GM18508 (cell line): ENCODE data around the gene LPP.
A peak's percentile ranks its signal among the peaks of the same experiment; 100 is the strongest.

Source experiments
- ATAC-seq: cut with Tn5 transposase; IDR thresholded peaks from one replicate; pipeline ENCODE4 v1.9.1; 2021; ENCODE audit warnings: moderate number of reproducible peaks; ENCODE audit not compliant: insufficient read depth, unreplicated experiment

LPP gene

GRCh38 chr3:188191460-188191859, 37.5 kb downstream of the LPP start:
- ATAC-seq: no peak

DNA sequence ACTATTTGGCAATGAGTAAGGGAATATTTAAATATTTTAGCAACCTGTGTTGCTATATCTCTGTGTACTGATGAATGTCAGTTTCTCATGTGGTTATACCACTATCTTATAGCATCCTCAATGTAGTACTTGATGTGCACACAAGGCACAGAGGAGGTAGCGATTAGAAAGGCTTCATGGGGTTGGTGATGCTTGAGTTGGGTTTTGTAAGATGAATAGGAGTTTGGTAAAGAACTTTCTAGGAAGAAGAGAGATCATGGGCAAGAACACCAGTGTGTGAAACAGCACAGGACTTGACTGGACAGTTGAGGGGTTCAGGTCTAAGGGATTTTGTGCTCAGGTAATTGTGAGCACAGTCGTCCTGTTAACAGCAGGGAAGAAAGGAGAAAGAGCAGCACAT, 38.1 kb downstream of the LPP start:
- no peak for ATAC-seq

GRCh38 chr3:188194332-188194731, 40.4 kb downstream of the LPP start:
- ATAC-seq: no peak

- no peak for ATAC-seq
Measured at GRCh38 chr3:188196232-188196990, 42.5 kb downstream of the LPP start.

- peak; percentile 63 for ATAC-seq
Measured at GRCh38 chr3:188197388-188197847, 43.5 kb downstream of the LPP start.

DNA sequence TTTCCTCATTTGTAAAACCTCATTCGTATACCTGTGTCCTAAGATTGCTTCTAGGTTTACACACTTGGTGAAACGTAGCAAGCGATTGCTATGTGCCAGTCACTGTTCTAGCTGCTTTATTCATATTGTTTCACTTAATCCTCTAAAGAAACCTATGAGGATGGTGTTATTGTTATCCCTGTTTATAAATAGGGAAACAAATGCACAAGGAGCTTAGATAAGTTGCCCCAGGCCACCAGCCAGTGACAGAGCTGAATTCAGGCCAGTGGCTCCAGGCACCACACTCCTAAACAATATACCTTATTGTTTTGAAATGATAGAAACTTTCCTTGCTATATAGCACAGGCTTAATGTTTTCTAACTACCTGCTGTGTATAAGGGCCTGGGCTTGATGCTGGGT, 44.0 kb downstream of the LPP start:
- no peak for ATAC-seq

- no peak for ATAC-seq
Measured at GRCh38 chr3:188198760-188199327, 44.9 kb downstream of the LPP start.

- ATAC-seq: no peak
Measured at GRCh38 chr3:188199386-188199785, 45.4 kb downstream of the LPP start.

DNA sequence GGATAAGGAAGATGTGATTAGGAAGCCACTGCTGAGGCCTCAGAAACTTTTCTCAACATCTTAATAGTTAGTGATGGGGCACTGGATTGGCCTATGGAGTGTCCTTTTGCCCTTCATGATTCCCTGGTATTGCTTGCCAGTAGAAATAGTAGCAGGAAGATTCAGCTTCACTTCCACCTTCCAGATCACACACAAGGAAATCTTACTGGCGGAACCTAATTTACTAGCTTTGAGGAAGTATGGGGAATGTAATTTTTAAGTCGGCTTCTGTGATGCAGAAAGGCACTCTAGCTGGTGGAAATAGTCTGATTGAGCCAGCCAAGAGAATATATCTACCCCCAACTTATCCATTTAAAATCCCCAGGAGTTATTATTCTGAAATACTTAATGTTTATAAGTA, 46.5 kb downstream of the LPP start:
- no peak for ATAC-seq

DNA sequence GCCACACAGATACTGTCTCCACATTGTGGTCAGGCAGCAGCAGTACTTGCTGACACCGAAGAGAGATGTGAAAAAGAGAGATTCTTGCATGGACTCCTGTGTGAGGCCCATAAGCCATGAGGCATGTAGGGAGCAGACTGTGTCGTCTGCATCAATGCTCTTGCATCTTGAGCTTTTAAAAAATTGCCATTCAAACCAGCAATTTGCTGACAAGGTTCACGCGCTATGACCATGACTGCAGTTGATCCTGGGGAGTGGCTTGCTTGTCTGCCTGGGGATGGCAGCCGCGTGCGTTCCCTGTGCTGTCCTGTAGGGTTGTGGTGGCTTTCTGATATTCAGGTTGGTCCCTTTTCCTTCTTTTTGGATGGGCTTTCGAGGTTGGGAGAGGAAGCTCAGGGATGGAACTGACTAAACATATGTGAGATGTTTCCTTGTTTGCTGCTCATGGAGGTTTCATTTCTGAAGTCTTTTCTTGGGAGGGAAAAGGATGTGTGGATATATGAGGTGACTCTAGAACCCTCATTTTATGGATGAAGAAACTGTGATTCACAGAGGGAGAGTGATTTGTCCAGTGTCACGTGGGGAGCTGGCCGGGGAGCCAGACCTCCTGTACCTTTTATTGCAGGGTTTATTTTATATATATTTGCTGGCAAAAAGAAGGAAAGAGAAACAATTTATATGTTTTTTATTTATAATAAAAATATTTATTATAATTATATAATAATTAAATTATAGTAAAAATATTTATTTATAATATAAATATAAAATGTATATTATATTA, 48.6 kb downstream of the LPP start:
- ATAC-seq: no peak

GRCh38 chr3:188204526-188204925, 50.6 kb downstream of the LPP start:
- ATAC-seq: no peak

DNA sequence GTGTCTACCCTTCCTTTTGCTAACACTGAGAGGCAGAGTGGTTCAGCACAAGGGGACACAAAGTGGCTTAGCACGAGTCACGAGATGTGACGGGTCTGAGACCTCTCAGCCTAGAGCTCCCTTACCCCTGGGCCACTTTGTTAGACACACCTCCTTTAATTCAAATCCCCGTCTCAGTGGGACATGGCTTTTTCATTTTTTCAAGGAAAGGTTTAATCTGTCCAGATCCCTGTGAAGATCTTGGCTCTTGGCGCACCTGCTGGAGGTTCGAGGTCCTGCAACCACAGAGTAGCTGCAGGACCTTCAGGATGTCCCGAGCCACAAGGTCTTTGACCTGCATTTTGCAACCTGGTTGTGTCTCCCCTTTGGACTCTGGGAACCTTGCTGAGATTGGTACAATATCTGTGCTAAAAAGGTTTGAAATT, 52.0 kb downstream of the LPP start:
- ATAC-seq: no peak

DNA sequence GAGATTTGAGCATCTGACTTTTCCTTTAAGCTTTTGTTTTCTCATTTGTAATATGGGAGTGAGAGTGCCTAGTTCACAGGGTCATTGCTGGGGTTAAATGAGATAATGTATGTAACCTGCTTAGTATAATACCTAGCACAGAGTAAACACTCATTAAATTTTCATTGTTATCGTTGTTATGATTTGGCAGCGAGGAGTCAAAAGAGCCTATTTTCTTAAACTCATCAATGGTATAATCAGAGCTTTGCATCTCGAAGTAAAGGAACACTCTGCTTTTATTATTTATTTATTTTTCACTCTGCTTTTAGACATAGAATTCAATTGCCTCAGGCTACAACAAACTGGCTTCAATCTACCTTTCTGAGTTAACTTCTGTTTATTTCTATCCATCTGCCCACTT, 52.8 kb downstream of the LPP start:
- ATAC-seq: no peak

DNA sequence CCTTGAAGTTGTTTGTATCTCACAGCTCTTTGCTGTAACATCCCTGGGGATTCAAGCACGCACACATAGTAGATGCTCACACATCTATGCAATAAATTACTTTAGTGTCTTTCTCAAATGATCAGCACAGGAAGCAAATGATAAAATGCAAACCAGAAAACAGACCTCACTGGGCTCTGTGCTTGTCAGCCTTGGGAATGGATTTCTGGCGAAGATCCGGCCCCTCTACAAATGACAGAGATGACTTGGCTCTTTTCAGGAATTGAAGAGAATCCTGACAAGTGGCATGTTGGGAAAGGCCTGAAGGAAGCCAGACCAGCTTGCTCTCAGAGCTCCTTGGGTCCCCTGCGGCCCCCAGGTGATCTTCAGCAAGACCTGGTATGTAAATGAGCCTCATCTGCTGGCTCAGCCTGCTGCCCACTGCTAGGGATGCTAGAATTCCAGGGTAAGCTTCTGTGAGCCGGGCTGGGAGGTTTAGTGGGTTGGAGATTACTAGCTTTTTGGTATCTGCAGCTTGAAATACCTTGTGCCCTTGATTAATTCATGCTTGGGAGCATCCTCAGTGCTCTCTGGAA, 54.1 kb downstream of the LPP start:
- ATAC-seq: no peak

DNA sequence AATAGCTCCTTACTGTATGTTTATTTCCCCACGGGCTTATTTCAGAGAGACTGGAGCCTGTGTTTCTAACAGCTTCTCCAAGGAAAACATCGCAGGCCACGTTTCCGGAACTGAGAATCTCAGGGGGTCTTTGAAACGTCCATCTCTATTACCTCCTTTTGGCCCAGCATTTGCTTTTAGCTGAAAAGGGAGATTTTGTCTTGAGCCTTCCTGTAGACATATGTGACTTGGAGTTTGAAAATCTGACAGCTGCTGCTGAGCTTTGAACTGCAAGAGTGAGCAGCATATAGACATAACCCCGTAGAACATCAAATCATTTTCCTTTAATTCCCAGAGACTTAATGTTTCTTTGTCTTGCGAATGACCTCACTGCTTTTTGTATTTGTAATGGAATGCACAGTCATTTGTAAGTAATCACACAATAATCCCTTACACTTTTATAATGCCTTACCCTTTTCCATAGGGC, 54.6 kb downstream of the LPP start:
- no peak for ATAC-seq

- ATAC-seq: no peak
Measured at GRCh38 chr3:188209034-188209433, 55.1 kb downstream of the LPP start.

DNA sequence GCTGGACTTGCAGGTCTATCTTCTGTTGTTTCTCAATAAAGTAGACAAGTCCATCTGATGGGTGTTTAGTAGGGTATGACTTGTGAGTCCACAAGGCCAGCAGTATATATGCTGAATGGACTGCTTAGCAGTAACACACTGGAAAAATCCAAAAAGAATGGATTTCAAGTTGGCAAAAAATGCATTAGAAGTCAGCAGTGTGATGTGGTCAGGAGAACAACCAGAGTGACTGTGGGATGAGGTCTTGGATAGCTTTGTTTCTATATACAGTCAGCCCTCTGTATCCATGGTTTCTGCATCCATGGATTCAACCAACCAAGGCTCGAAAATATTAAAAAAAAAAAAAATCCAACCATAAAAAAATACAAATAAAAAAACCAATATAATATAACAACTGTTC, 55.8 kb downstream of the LPP start:
- no peak for ATAC-seq

DNA sequence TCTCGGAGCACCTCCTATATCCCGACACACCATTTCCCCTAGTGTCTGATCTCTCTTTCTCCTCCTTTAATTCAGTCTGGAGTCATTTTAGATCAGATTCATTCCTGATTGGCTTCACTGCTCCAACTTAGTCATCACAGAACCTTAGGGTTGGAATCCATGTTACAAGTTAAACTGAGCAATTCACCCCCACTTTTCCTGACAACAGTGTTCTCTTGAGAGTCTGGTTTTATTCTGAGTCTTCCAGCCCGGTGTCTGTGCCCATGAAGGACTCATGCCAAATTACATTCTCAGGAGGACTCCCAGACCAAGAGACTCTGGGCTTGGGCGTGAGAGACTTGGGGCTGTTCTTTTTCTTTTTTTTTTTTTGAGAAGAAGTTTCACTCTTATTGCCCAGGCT, 57.5 kb downstream of the LPP start:
- ATAC-seq: no peak

GRCh38 chr3:188212308-188212969, 58.5 kb downstream of the LPP start:
- ATAC-seq: no peak

GRCh38 chr3:188214442-188214841, 60.5 kb downstream of the LPP start:
- ATAC-seq: no peak
